Progenitor cell of endocrine pancreas (in vitro differentiated cells): ENCODE measurements around the gene ADAMTS2. TPM values are rescaled to one million over a fixed set of nuclear protein-coding genes. Genes with fewer than 3 reads are reported as not detected.

Experiments used
- DNase-seq: peaks from one replicate; pipeline ENCODE4 v3.0.0; 2021; ENCODE audit warnings: low spot score; ENCODE audit not compliant: unreplicated experiment
- H3K27ac Mint-ChIP-seq: 2 replicates; pipeline ENCODE4 v1.8.0; 2021; ENCODE audit warnings: mild to moderate bottlenecking, moderate library complexity, mixed read lengths
- H3K27me3 Mint-ChIP-seq: 2 replicates; pipeline ENCODE4 v1.8.0; 2021; ENCODE audit warnings: mixed read lengths
- H3K36me3 Mint-ChIP-seq: 2 replicates; pipeline ENCODE4 v1.8.0; 2022; ENCODE audit warnings: mixed read lengths; ENCODE audit not compliant: insufficient read depth
- H3K4me1 Mint-ChIP-seq: 2 replicates; pipeline ENCODE4 v1.8.0; 2021; ENCODE audit warnings: low read depth, mixed read lengths
- H3K4me3 Mint-ChIP-seq: 2 replicates; pipeline ENCODE4 v1.8.0; 2021; ENCODE audit warnings: low read depth, mild to moderate bottlenecking, moderate library complexity, mixed read lengths
- H3K9me3 Mint-ChIP-seq: 2 replicates; pipeline ENCODE4 v1.8.0; 2021; ENCODE audit warnings: low read depth, mixed read lengths
- CTCF ChIP-seq: fragments of 200-600 bp; sonication (generic); IDR thresholded peaks from one replicate; pipeline ENCODE4 v1.5.0; 2021; ENCODE audit warnings: antibody characterized with exemption, mild to moderate bottlenecking; ENCODE audit not compliant: unreplicated experiment
- total RNA-seq: library from RNA; stranded (reverse); gene quantifications from 2 replicates; pipeline ENCODE4 v1.2.1, GENCODE V29; 2021

Gene ADAMTS2
- total RNA-seq, 1 donor from 2014 or later: 2.5 TPM

GRCh38 chr5:179230061-179230461 lies 115.2 kb downstream of the ADAMTS2 start:
- TF ChIP-seq CTCF: no peak
- no peaks in the 10 kb centered on the region for H3K36me3 Mint-ChIP-seq
- peaks cover 2% of the 10 kb centered on the region for H3K4me1 Mint-ChIP-seq
- peaks cover 3% of the 10 kb centered on the region for H3K9me3 Mint-ChIP-seq
- no peak for DNase-seq
- H3K4me3 Mint-ChIP-seq: no peak overlapping the region
- H3K27ac Mint-ChIP-seq: no peak overlapping the region
- peaks cover 8% of the 10 kb centered on the region for H3K27me3 Mint-ChIP-seq

GRCh38 chr5:179229331-179229831 lies 115.9 kb downstream of the ADAMTS2 start:
- Mint-ChIP-seq H3K27ac (no peak overlapping the region), H3K4me1 (peaks cover 2% of the 10 kb centered on the region), H3K27me3 (peaks cover 4% of the 10 kb centered on the region), H3K4me3 (no peak overlapping the region), H3K9me3 (peaks cover 6% of the 10 kb centered on the region), H3K36me3 (no peaks in the 10 kb centered on the region)
- TF ChIP-seq CTCF: no peak
- no peak for DNase-seq

- TF ChIP-seq CTCF: no peak
- DNase-seq: no peak
- Mint-ChIP-seq H3K9me3 (peaks cover 11% of the 10 kb centered on the region), H3K4me1 (peaks cover 2% of the 10 kb centered on the region), H3K27me3 (peaks cover 4% of the 10 kb centered on the region), H3K27ac (no peak overlapping the region), H3K36me3 (no peaks in the 10 kb centered on the region), H3K4me3 (no peak overlapping the region)
These were observed 116.7 kb downstream of the ADAMTS2 start for GRCh38 chr5:179228341-179229121.

- peaks cover 17% of the 10 kb centered on the region for H3K9me3 Mint-ChIP-seq
- peaks cover 4% of the 10 kb centered on the region for H3K27me3 Mint-ChIP-seq
- no peak overlapping the region for H3K4me3 Mint-ChIP-seq
- DNase-seq: no peak
- H3K36me3 Mint-ChIP-seq: no peaks in the 10 kb centered on the region
- peaks cover 1% of the 10 kb centered on the region for H3K4me1 Mint-ChIP-seq
- H3K27ac Mint-ChIP-seq: no peak overlapping the region
- TF ChIP-seq CTCF: no peak
These were observed 117.5 kb downstream of the ADAMTS2 start for GRCh38 chr5:179227580-179228311.

GRCh38 chr5:179227229-179227579 lies 118.1 kb downstream of the ADAMTS2 start:
- Mint-ChIP-seq H3K27me3 (peaks cover 4% of the 10 kb centered on the region), H3K27ac (no peak overlapping the region), H3K9me3 (peaks cover 17% of the 10 kb centered on the region), H3K4me1 (no peaks in the 10 kb centered on the region), H3K36me3 (no peaks in the 10 kb centered on the region), H3K4me3 (no peak overlapping the region)
- DNase-seq: no peak
- no peak for TF ChIP-seq CTCF
